H9 (cell line): ENCODE data around the gene CHCHD1. TPM values are rescaled to one million over a fixed set of nuclear protein-coding genes. Genes with fewer than 3 reads are reported as not detected.

Experiments
- DNase-seq: peaks from one replicate; pipeline ENCODE4 v3.0.0-alpha.2; 2017
- H2AFZ ChIP-seq: one replicate; pipeline ENCODE4 v1.6.1; 2013; ENCODE audit warnings: mild to moderate bottlenecking, low read length, control low read depth, moderate library complexity
- H2AK5ac ChIP-seq: 2 replicates; pipeline ENCODE4 v1.6.1; 2013; ENCODE audit warnings: low read length, control low read depth, mixed read lengths; ENCODE audit not compliant: insufficient read length
- H2BK120ac ChIP-seq: one replicate; pipeline ENCODE4 v1.6.1; 2013; ENCODE audit warnings: low read depth, mild to moderate bottlenecking, low read length, control low read depth, inconsistent platforms; ENCODE audit not compliant: poor library complexity, severe bottlenecking
- H2BK12ac ChIP-seq: 2 replicates; pipeline ENCODE4 v1.6.1; 2013; ENCODE audit warnings: low read length, control low read depth, mixed read lengths, low read depth; ENCODE audit not compliant: insufficient read length
- H2BK15ac ChIP-seq: 2 replicates; pipeline ENCODE4 v1.6.1; 2013; ENCODE audit warnings: low read depth, low read length, control low read depth
- H2BK20ac ChIP-seq: one replicate; pipeline ENCODE4 v1.6.1; 2013; ENCODE audit warnings: low read depth, mild to moderate bottlenecking, low read length, control low read depth, inconsistent platforms; ENCODE audit not compliant: poor library complexity, severe bottlenecking
- H2BK5ac ChIP-seq: 2 replicates; pipeline ENCODE4 v1.6.1; 2013; ENCODE audit warnings: low read length, control low read depth, mixed read lengths; ENCODE audit not compliant: insufficient read length
- H3K14ac ChIP-seq: 2 replicates; pipeline ENCODE4 v1.6.1; 2013; ENCODE audit warnings: low read length, control low read depth; ENCODE audit not compliant: insufficient read depth
- H3K18ac ChIP-seq: 2 replicates; pipeline ENCODE4 v1.6.1; 2013; ENCODE audit warnings: low read depth, mild to moderate bottlenecking, mixed read lengths, low read length, control low read depth; ENCODE audit not compliant: insufficient read length
- H3K23ac ChIP-seq: 2 replicates; pipeline ENCODE4 v1.6.1; 2013; ENCODE audit warnings: low read length, control low read depth, mixed read lengths, low read depth; ENCODE audit not compliant: insufficient read length
- H3K23me2 ChIP-seq: 2 replicates; pipeline ENCODE4 v1.6.1; 2013; ENCODE audit warnings: low read depth, mild to moderate bottlenecking, mixed read lengths, low read length, control low read depth; ENCODE audit not compliant: insufficient read length, poor library complexity, severe bottlenecking
- H3K27ac ChIP-seq: 2 replicates; pipeline ENCODE4 v1.5.1; 2013; ENCODE audit warnings: low read length, control low read depth, mixed read lengths, low read depth; ENCODE audit not compliant: insufficient read length
- H3K27me3 ChIP-seq: 2 replicates; pipeline ENCODE4 v1.6.1; 2013; ENCODE audit warnings: low read length, control low read depth, inconsistent platforms; ENCODE audit not compliant: insufficient read depth
- H3K4ac ChIP-seq: 2 replicates; pipeline ENCODE4 v1.6.1; 2013; ENCODE audit warnings: low read depth, mild to moderate bottlenecking, control low read depth, inconsistent platforms, low read length, moderate library complexity
- H3K4me1 ChIP-seq: 2 replicates; pipeline ENCODE4 v1.6.1; 2013; ENCODE audit warnings: low read length, control low read depth, inconsistent platforms; ENCODE audit not compliant: insufficient read depth
- H3K4me2 ChIP-seq: 2 replicates; pipeline ENCODE4 v1.6.1; 2013; ENCODE audit warnings: low read length, control low read depth, mixed read lengths; ENCODE audit not compliant: insufficient read length, insufficient read depth
- H3K56ac ChIP-seq: 2 replicates; pipeline ENCODE4 v1.6.1; 2013; ENCODE audit warnings: low read depth, mild to moderate bottlenecking, mixed read lengths, low read length, control low read depth; ENCODE audit not compliant: insufficient read length
- H3K79me1 ChIP-seq: 2 replicates; pipeline ENCODE4 v1.6.1; 2013; ENCODE audit warnings: low read depth, mild to moderate bottlenecking, moderate library complexity, low read length, control low read depth, inconsistent platforms; ENCODE audit not compliant: insufficient read depth, poor library complexity, severe bottlenecking
- H3K79me2 ChIP-seq: 2 replicates; pipeline ENCODE4 v1.6.1; 2013; ENCODE audit warnings: low read length, control low read depth, inconsistent platforms; ENCODE audit not compliant: insufficient read depth
- H3K9ac ChIP-seq: 2 replicates; pipeline ENCODE4 v1.6.1; 2013; ENCODE audit warnings: low read length, control low read depth, mixed read lengths; ENCODE audit not compliant: insufficient read length; ENCODE audit errors: extremely low read depth
- H3K9me3 ChIP-seq: one replicate; pipeline ENCODE4 v1.6.1; 2013; ENCODE audit warnings: low read depth, low read length, inconsistent platforms; ENCODE audit not compliant: control insufficient read depth
- H3T11ph ChIP-seq: one replicate; pipeline ENCODE4 v1.6.1; 2013; ENCODE audit warnings: mild to moderate bottlenecking, low read length, control low read depth, inconsistent platforms
- H4K20me1 ChIP-seq: one replicate; pipeline ENCODE4 v1.6.1; 2013; ENCODE audit not compliant: control insufficient read depth, insufficient read length, insufficient read depth
- H4K5ac ChIP-seq: 2 replicates; pipeline ENCODE4 v1.6.1; 2013; ENCODE audit warnings: low read depth, mild to moderate bottlenecking, mixed read lengths, low read length, control low read depth; ENCODE audit not compliant: insufficient read length
- H4K8ac ChIP-seq: replicated peaks from 2 replicates; pipeline ENCODE4 v1.6.1; 2013; ENCODE audit warnings: low read length, control low read depth, mixed read lengths, low read depth; ENCODE audit not compliant: insufficient read length
- H4K91ac ChIP-seq: 2 replicates; pipeline ENCODE4 v1.6.1; 2013; ENCODE audit warnings: low read depth, mild to moderate bottlenecking, moderate library complexity, mixed read lengths, low read length, control low read depth; ENCODE audit not compliant: insufficient read length
- H3K27ac Mint-ChIP-seq, 3 experiments: 2 replicates in 2 of 3; 3 replicates in 1 of 3; pipeline ENCODE4 v1.8.0; 2020 to 2021; ENCODE audit warnings: mixed read lengths in 3 of 3, mild to moderate bottlenecking in 1 of 3, moderate library complexity in 1 of 3
- H3K27me3 Mint-ChIP-seq: 2 replicates; pipeline ENCODE4 v1.8.0; 2021; ENCODE audit warnings: low read depth, mild to moderate bottlenecking, moderate library complexity, mixed read lengths
- H3K36me3 Mint-ChIP-seq, 3 experiments: 2 replicates in 2 of 3; 3 replicates in 1 of 3; pipeline ENCODE4 v1.8.0; 2020 to 2021; ENCODE audit warnings: low read depth in 3 of 3, mixed read lengths in 3 of 3; ENCODE audit not compliant: insufficient read depth in 1 of 3
- H3K4me1 Mint-ChIP-seq, 2 experiments: 2 replicates each; pipeline ENCODE4 v1.8.0; 2020; ENCODE audit warnings: mixed read lengths in 2 of 2
- H3K4me3 Mint-ChIP-seq, 2 experiments: 2 replicates in 1 of 2; 3 replicates in 1 of 2; pipeline ENCODE4 v1.8.0; 2020 to 2021; ENCODE audit warnings: mild to moderate bottlenecking in 2 of 2, mixed read lengths in 2 of 2, moderate library complexity in 1 of 2
- H3K9me3 Mint-ChIP-seq, 2 experiments: 2 replicates in 1 of 2; 3 replicates in 1 of 2; pipeline ENCODE4 v1.8.0; 2020; ENCODE audit warnings: mild to moderate bottlenecking in 2 of 2, mixed read lengths in 2 of 2, moderate library complexity in 1 of 2
- WGBS: extraction: QIAGEN DNeasy Blood & Tissue Kit; methylation state at CpG from one replicate; pipeline ENCODE4 v1.1.7; 2013; ENCODE audit warnings: missing lambda C conversion rate, low lambda C conversion rate, mixed read lengths; ENCODE audit not compliant: insufficient read length; ENCODE audit errors: extremely low coverage; 5-methylcytosine and 5-hydroxymethylcytosine counted together
- total RNA-seq: library from RNA; stranded (reverse); gene quantifications from 2 replicates; pipeline ENCODE4 v1.2.1, GENCODE V29; 2021
- TF ChIP-seq, protein P1 (sequence below): fragments of 200-600 bp; sonication (generic); conservative IDR thresholded peaks from 3 replicates; pipeline ENCODE4 v1.8.0; 2021; ENCODE audit warnings: antibody characterized with exemption, mild to moderate bottlenecking

CHCHD1 gene
- total RNA-seq, 1 experiment from 2014 or later, result 45.9 TPM

DNA sequence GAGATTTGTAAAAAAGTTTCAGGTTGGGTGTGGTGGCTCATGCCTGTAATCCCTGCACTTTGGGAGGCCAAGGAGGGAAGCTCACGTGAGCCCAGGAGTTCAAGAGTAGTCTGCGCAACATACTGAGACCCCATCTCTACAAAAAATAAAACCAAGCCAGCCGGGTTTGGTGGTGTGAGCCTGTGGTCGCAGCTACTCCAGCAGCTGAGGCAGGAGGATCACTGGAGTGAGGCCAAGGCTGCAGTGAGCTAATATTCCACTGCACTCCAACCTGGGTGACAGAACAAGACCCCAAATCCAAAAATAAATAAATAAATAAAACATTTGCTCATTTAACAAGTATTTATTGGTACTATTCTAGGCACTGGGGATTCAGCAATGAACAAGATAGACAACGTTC, 1.5 kb upstream of the CHCHD1 start:
- H3K27ac ChIP-seq, result no peak overlapping the region
- no CpG with 5 or more reads among the region's 5 CpGs for WGBS
- no peak overlapping the region for H3K9ac ChIP-seq

More for the DNA sequence above, 1.5 kb upstream of the CHCHD1 start:
- Histone ChIP-seq H4K20me1 (no peaks in the 10 kb centered on the region), H4K8ac (no peak overlapping the region), H2BK20ac (no peak overlapping the region), H3K23me2 (peaks cover 3% of the 10 kb centered on the region), H3K4me2 (peak overlapping the region; percentile 99), H3K79me1 (peaks cover 11% of the 10 kb centered on the region), H4K91ac (no peak overlapping the region), H2BK12ac (no peak overlapping the region), H3K27me3 (no peaks in the 10 kb centered on the region), H3K14ac (no peak overlapping the region), H2AFZ (no peak overlapping the region), H3K4ac (no peak overlapping the region), H3K23ac (no peak overlapping the region), H2BK15ac (no peak overlapping the region), H3K79me2 (peaks cover 10% of the 10 kb centered on the region; the same call in 1 of the 2 replicates), H3K4me1 (no peaks in the 10 kb centered on the region; the same call in 1 of the 2 replicates), H3K9me3 (no peaks in the 10 kb centered on the region), H2BK120ac (no peak overlapping the region), H3T11ph (no peak overlapping the region), H3K56ac (no peak overlapping the region), H2AK5ac (no peak overlapping the region), H3K18ac (no peak overlapping the region), H4K5ac (no peak overlapping the region), H2BK5ac (no peak overlapping the region)
- Mint-ChIP-seq H3K9me3 (no peaks in the 10 kb centered on the region), H3K27me3 (no peaks in the 10 kb centered on the region), H3K4me3 (peak overlapping the region; percentile 99), H3K27ac (peak overlapping the region in 1 of 3 experiments; percentile 44; a peak in 3 of 7 replicates), H3K4me1 (peaks cover 27 to 28% of the 10 kb centered on the region in 2 experiments), H3K36me3 (peaks cover 8 to 35% (median 31%) of the 10 kb centered on the region in 3 experiments; a peak in 6 of 7 replicates)
- TF ChIP-seq, protein P1, sequence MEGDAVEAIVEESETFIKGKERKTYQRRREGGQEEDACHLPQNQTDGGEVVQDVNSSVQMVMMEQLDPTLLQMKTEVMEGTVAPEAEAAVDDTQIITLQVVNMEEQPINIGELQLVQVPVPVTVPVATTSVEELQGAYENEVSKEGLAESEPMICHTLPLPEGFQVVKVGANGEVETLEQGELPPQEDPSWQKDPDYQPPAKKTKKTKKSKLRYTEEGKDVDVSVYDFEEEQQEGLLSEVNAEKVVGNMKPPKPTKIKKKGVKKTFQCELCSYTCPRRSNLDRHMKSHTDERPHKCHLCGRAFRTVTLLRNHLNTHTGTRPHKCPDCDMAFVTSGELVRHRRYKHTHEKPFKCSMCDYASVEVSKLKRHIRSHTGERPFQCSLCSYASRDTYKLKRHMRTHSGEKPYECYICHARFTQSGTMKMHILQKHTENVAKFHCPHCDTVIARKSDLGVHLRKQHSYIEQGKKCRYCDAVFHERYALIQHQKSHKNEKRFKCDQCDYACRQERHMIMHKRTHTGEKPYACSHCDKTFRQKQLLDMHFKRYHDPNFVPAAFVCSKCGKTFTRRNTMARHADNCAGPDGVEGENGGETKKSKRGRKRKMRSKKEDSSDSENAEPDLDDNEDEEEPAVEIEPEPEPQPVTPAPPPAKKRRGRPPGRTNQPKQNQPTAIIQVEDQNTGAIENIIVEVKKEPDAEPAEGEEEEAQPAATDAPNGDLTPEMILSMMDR, result no peak
- no peak for DNase-seq
